CD4-positive, alpha-beta T cell treated with Interleukin-17A for 4 hours (primary cell): ENCODE measurements around the gene LIFR.

Source experiments
- DNase-seq: peaks from one replicate; pipeline ENCODE4 v3.0.0-alpha.2; 2020; ENCODE audit warnings: mixed read lengths

LIFR gene

DNA sequence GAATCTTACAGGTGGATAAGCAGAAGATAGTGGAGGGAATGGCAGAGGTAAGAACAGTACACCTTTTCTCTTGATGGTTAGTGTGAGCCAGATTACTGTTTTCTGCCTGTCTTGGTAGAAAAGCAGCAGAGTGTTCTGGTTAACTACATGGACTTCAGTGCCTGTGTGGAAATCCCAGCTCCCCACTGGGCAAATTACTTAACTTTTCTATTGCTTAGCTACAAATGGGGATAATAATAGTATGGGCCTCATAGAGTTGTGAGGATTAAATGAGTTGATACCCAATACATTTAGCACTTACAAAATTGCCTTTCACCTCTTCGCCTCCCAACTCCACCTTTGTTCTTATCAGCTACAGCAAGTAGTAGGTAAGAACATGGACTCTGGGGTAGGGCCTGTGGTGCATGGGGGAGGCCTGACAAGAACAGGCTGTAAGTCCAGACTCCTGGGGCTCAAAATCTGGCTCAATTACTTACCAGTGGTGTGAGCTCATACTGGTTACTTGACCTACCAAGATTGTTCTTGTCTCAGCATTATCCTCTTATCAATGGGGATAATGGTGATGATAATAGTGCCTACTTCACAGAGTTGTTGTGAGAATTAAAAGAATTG is 125.1 kb downstream of the LIFR start:
- no peak for DNase-seq

DNA sequence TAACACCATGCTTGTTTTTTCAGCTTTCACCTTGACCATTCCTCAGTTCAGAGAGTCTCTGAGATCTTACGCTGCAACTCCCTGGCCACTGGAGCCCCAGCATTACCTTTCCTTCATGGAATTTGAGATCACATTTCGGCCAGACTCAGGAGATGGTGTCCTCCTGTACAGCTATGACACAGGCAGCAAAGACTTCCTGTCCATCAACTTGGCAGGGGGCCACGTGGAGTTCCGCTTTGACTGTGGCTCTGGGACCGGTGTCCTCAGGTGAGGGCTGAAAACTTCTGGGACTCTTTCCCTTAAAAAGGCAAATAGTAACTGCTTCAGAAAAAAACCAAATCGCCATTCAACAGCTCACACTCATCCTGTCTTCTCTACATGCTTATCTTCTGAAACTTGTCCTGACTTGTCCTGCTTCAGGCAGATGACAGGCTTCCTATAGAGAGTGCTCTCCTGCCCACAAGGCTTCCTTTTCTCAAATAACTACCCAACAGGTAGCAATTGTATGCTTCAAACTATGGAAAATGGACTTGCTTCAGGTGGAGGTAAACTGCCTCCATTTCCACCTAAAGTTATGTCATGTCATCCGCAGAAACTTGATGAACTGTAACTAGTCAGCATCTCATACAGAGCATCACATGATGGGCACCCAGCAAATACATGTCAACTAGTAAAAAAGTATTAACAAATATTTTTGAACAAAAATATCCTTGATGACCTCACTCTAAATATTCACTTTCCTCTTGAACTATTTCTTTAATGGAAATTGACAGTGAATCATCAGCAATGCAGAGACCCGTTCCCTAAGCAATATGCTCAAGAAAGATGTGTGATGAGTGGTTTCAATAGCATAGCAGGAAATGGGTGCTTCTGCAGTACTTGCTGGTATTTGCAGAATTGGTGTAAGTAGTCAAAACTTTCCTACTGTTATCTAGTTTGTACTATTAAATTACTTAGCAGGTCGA is 129.2 kb downstream of the LIFR start:
- no peak for DNase-seq

DNA sequence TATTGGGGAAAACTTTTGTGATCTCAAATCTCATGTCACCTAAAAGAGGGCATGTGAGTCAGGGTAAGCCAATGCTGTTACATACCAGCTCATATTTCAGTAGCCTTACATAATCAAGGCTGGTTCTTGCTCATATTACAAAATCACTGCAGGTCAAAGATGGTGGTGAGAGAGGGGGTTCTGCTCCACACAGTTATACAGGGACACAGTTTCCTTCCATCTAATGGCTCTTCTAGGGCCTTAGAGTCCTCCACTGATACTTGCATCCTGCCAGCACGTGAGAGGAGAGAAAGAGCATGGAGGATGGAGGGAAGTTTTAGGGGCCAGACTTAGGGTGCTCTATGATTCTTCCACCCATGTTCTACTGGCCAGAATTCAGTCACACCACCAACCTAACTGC is 130.0 kb downstream of the LIFR start:
- no peak for DNase-seq
